ENCODE data around the gene TDG. TPM values are rescaled to one million over a fixed set of nuclear protein-coding genes. Genes with fewer than 3 reads are reported as not detected.

TDG gene
- total RNA-seq, 1 experiment from 2014 or later = 33.0 TPM

DNA sequence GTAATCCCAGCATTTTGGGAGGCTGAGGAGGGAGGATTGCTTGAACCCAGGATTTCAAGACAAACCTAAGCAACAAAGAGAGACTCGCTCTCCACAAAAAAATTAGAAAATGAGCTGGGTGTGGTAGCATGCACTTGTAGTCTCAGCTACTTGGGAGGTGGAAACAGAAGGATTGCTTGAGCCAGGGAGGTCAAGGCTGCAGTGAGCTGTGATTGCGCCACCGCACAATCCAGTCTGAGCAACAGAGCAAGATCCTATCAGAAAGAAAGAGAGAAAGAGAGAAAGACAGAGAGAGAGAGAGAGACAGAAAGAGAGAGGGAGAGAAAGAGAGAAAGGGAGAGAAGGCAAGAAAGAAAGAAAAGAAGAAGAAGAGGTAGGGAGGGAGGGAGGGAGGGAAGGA is 37.0 kb downstream of the TDG start (continued):
- TF ChIP-seq, protein P1, sequence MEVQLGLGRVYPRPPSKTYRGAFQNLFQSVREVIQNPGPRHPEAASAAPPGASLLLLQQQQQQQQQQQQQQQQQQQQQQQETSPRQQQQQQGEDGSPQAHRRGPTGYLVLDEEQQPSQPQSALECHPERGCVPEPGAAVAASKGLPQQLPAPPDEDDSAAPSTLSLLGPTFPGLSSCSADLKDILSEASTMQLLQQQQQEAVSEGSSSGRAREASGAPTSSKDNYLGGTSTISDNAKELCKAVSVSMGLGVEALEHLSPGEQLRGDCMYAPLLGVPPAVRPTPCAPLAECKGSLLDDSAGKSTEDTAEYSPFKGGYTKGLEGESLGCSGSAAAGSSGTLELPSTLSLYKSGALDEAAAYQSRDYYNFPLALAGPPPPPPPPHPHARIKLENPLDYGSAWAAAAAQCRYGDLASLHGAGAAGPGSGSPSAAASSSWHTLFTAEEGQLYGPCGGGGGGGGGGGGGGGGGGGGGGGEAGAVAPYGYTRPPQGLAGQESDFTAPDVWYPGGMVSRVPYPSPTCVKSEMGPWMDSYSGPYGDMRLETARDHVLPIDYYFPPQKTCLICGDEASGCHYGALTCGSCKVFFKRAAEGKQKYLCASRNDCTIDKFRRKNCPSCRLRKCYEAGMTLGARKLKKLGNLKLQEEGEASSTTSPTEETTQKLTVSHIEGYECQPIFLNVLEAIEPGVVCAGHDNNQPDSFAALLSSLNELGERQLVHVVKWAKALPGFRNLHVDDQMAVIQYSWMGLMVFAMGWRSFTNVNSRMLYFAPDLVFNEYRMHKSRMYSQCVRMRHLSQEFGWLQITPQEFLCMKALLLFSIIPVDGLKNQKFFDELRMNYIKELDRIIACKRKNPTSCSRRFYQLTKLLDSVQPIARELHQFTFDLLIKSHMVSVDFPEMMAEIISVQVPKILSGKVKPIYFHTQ (CRISPR knock-in tag; IDR thresholded peaks at IDR 0.05) = no peak
- TF ChIP-seq USF2 (CRISPR knock-in tag; IDR thresholded peaks at IDR 0.05) = no peak
- TF ChIP-seq GABPB1 (CRISPR knock-in tag; IDR thresholded peaks at IDR 0.05) = no peak

DNA sequence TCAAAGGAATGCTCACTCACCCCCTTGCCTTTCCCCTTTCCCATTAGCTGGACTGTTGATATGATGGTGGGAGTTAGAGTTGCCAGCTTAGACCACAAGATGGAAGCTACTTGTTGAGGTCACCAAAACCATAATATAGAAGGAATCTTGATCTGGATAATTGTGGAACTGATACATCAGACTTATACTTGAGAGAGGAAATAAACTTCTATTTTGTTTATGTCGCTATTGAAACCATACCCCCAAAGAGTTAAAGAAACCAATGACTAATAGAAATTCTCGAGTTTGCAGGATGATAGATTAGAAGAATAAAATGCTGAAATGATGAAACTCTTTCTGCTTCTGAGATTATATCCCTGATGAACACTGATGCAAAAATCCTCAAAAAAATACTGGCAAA is 37.9 kb downstream of the TDG start:
- H3K27ac Mint-ChIP-seq = no peak overlapping the region
- no peak for DNase-seq (ENCODE audit: low spot score)
- H3K4me3 Mint-ChIP-seq = no peak overlapping the region
- H3K27me3 Mint-ChIP-seq (ENCODE audit: low read depth) = peaks cover 2% of the 10 kb centered on the region
- H3K9me3 Mint-ChIP-seq = peaks cover 6% of the 10 kb centered on the region
- ChIA-PET CTCF (no interaction called here), POLR2A (no interaction called here)
- no peaks in the 10 kb centered on the region for H3K36me3 Mint-ChIP-seq
- TF ChIP-seq ZNF317 (CRISPR knock-in tag; IDR thresholded peaks at IDR 0.05; ENCODE audit: borderline replicate concordance, low read depth) = no peak
- TF ChIP-seq ZNF425 (CRISPR knock-in tag; conservative IDR thresholded peaks at IDR 0.05) = no peak
- no peak for TF ChIP-seq ZNF671 (CRISPR knock-in tag; IDR thresholded peaks at IDR 0.05)
- ATAC-seq = no peak
- 0 out of 2 replicates have a peak, but pooled peaks cover 3% of the 10 kb centered on the region for H3K4me1 Mint-ChIP-seq

DNA sequence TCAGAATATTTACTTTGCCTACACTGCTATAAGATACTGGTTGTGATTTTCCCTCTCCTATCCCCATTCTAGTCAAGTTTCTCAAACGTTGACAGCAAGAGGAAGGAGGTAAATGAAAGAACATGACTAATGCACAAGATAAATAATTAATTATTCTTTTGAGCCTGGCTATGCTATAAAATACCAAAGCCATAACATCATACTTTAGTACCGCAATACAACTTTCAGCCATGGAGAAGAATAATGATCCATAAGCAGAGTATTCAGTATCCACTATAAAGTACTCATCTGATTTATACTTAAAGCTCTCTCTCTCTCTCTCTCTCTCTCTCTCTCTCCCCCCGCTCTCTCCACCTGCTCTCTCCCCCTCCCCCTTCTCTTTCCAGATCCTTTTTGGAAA is 41.3 kb downstream of the TDG start:
- Mint-ChIP-seq H3K27me3 (ENCODE audit: low read depth) (peaks cover 2% of the 10 kb centered on the region), H3K9me3 (peaks cover 20% of the 10 kb centered on the region), H3K4me1 (no peaks in the 10 kb centered on the region), H3K27ac (no peak overlapping the region), H3K4me3 (no peak overlapping the region), H3K36me3 (peaks cover 8% of the 10 kb centered on the region; the same call in 1 of the 2 replicates)
- POLR2A ChIA-PET = no interaction called here
- ATAC-seq (no peak), DNase-seq (ENCODE audit: low spot score) (no peak)
- TF ChIP-seq ZNF425 (CRISPR knock-in tag; conservative IDR thresholded peaks at IDR 0.05) (no peak), RELA (CRISPR knock-in tag; IDR thresholded peaks at IDR 0.05; ENCODE audit: borderline replicate concordance) (no peak), KAT7 (CRISPR knock-in tag; IDR thresholded peaks at IDR 0.05; ENCODE audit: borderline replicate concordance) (no peak), USF2 (CRISPR knock-in tag; IDR thresholded peaks at IDR 0.05) (no peak)
- TF ChIP-seq, protein P2, sequence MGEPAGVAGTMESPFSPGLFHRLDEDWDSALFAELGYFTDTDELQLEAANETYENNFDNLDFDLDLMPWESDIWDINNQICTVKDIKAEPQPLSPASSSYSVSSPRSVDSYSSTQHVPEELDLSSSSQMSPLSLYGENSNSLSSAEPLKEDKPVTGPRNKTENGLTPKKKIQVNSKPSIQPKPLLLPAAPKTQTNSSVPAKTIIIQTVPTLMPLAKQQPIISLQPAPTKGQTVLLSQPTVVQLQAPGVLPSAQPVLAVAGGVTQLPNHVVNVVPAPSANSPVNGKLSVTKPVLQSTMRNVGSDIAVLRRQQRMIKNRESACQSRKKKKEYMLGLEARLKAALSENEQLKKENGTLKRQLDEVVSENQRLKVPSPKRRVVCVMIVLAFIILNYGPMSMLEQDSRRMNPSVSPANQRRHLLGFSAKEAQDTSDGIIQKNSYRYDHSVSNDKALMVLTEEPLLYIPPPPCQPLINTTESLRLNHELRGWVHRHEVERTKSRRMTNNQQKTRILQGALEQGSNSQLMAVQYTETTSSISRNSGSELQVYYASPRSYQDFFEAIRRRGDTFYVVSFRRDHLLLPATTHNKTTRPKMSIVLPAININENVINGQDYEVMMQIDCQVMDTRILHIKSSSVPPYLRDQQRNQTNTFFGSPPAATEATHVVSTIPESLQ (CRISPR knock-in tag; IDR thresholded peaks at IDR 0.05) = no peak
- CTCF ChIA-PET = no interaction called here
